Measurements from ENCODE around the gene ETV4. TPM values are rescaled to one million over a fixed set of nuclear protein-coding genes. Genes with fewer than 3 reads are reported as not detected.

ETV4 gene
- total RNA-seq, 1 donor from 2014 or later, result 1.2 TPM

Other genes with a start within 250 kb of the ETV4 start
- gene ARL4D, start 147.3 kb downstream of the ETV4 start, total RNA-seq, result 34.7 TPM
- gene DHX8, start 62.4 kb downstream of the ETV4 start, total RNA-seq, result 34.7 TPM
- gene MEOX1, start 115.6 kb upstream of the ETV4 start, total RNA-seq, result 0.25 TPM
- gene SOST, start 212.5 kb upstream of the ETV4 start, total RNA-seq, result not detected
- gene DUSP3, start 232.6 kb upstream of the ETV4 start, total RNA-seq, result 27.5 TPM
- gene CFAP97D1, start 234.1 kb upstream of the ETV4 start, total RNA-seq, result not detected

Data from temporal lobe (tissue), 1 donor.